Keratinocyte (primary cell): ENCODE results near the gene RBBP5. TPM values are rescaled to one million over a fixed set of nuclear protein-coding genes. Genes with fewer than 3 reads are reported as not detected.

ENCODE experiments used
- DNase-seq: peaks from one replicate; pipeline ENCODE4 v3.0.0-alpha.2; 2011; ENCODE audit warnings: low read depth, missing footprints, low spot score
- FAIRE-seq: peaks from 2 replicates; lab custom pipeline; 2011; peaks lifted over from hg19 to GRCh38; lab: Jason Lieb, UNC
- H2AFZ ChIP-seq: 2 replicates; pipeline ENCODE4 v1.6.0; 2012; ENCODE audit warnings: low read length, control low read depth, inconsistent platforms; ENCODE audit not compliant: control insufficient read depth
- H3K27ac ChIP-seq: 2 replicates; pipeline ENCODE4 v1.5.1; 2011; ENCODE audit warnings: low read length; ENCODE audit not compliant: control insufficient read depth, insufficient read depth
- H3K27me3 ChIP-seq: 3 replicates; pipeline ENCODE4 v1.6.0; 2011; ENCODE audit warnings: low read length; ENCODE audit not compliant: control insufficient read depth, insufficient read depth; ENCODE audit errors: extremely low read depth
- H3K36me3 ChIP-seq, 2 experiments: 2 replicates in 1 of 2; 3 replicates in 1 of 2; pipeline ENCODE4 v1.5.1; 2011; ENCODE audit warnings: low read length in 2 of 2, mild to moderate bottlenecking in 1 of 2; ENCODE audit not compliant: control insufficient read depth in 2 of 2, insufficient read depth in 2 of 2; ENCODE audit errors: extremely low read depth in 1 of 2
- H3K4me1 ChIP-seq: 3 replicates; pipeline ENCODE4 v1.5.1; 2011; ENCODE audit warnings: low read length; ENCODE audit not compliant: control insufficient read depth, insufficient read depth; ENCODE audit errors: extremely low read depth
- H3K4me2 ChIP-seq: 3 replicates; pipeline ENCODE4 v1.6.0; 2011; ENCODE audit warnings: low read depth, low read length; ENCODE audit not compliant: control insufficient read depth, insufficient read depth; ENCODE audit errors: extremely low read depth
- H3K4me3 ChIP-seq, 3 experiments: fragments of 200-600 bp in 1 of 3; sonication (generic) in 1 of 3; 2 replicates in 2 of 3; 3 replicates in 1 of 3; pipeline ENCODE4 v1.5.1; 2011 to 2016; ENCODE audit warnings: low read length in 3 of 3, mild to moderate bottlenecking in 3 of 3, control low read depth in 2 of 3, inconsistent platforms in 1 of 3, low read depth in 1 of 3, mixed read lengths in 1 of 3, mixed run types in 1 of 3, moderate library complexity in 1 of 3; ENCODE audit not compliant: control insufficient read depth in 2 of 3, insufficient read depth in 2 of 3; ENCODE audit errors: extremely low read depth in 1 of 3
- H3K79me2 ChIP-seq: 2 replicates; pipeline ENCODE4 v1.6.0; 2012; ENCODE audit warnings: low read length; ENCODE audit not compliant: control insufficient read depth, insufficient read depth
- H3K9ac ChIP-seq: 3 replicates; pipeline ENCODE4 v1.6.0; 2011; ENCODE audit warnings: low read length; ENCODE audit not compliant: control insufficient read depth, insufficient read depth; ENCODE audit errors: extremely low read depth
- H3K9me1 ChIP-seq: 3 replicates; pipeline ENCODE4 v1.6.0; 2011; ENCODE audit warnings: low read length; ENCODE audit not compliant: control insufficient read depth, insufficient read depth; ENCODE audit errors: extremely low read depth
- H3K9me3 ChIP-seq: 2 replicates; pipeline ENCODE4 v1.5.1; 2012; ENCODE audit warnings: low read depth, low read length; ENCODE audit not compliant: control insufficient read depth
- H4K20me1 ChIP-seq: 3 replicates; pipeline ENCODE4 v1.6.0; 2011; ENCODE audit warnings: low read length; ENCODE audit not compliant: control insufficient read depth, insufficient read depth; ENCODE audit errors: extremely low read depth
- CTCF ChIP-seq, 3 experiments: IDR thresholded peaks in 1 of 3; conservative IDR thresholded peaks in 1 of 3; optimal IDR thresholded peaks in 1 of 3; 2 replicates in 2 of 3; 3 replicates in 1 of 3; pipeline versions ENCODE3 to v1.5.1; 2011; ENCODE audit warnings: low read length in 3 of 3, mild to moderate bottlenecking in 3 of 3, moderate library complexity in 2 of 3, control low read depth in 1 of 3, inconsistent platforms in 1 of 3; ENCODE audit not compliant: insufficient read depth in 2 of 3; ENCODE audit errors: extremely low read depth in 1 of 3
- EZH2 ChIP-seq: IDR thresholded peaks from one replicate; pipeline ENCODE4 v1.6.1; 2012; ENCODE audit warnings: inconsistent platforms, mild to moderate bottlenecking, low read length, moderate library complexity
- dilution Hi-C: fragments of 300-500 bp; cut with MboI; formaldehyde crosslinking; loops from one replicate; pipeline ENCODE4 v1.7.0; 2020; ENCODE audit warnings: low sequenced_read_pairs; ENCODE audit not compliant: extremely low pct_ligation_motif_present
- polyA plus RNA-seq, 5 experiments: library from polyadenylated mRNA; depleted of rRNA in 3 of 5; stranded (reverse) in 3 of 5; stranded (forward) in 1 of 5; unstranded in 1 of 5; fragments of >200 nt; gene quantifications; 1 replicate in 1 of 5; 2 replicates in 3 of 5; 3 replicates in 1 of 5; pipeline versions ENCODE4 v1.2.1 to v1.2.3, GENCODE V29; 2011 to 2012; ENCODE audit warnings: missing spikeins in 2 of 5, low read depth in 1 of 5, low replicate concordance in 1 of 5

RBBP5 gene
- polyA plus RNA-seq, 1 donor (not counting 4 experiments of a cell fraction or from before 2014, with no cell fraction given), result 12.3 TPM

GRCh38 chr1:205107327-205107726, 14.5 kb downstream of the RBBP5 start:
- Histone ChIP-seq H3K27me3 (no peaks in the 10 kb centered on the region), H3K9ac (no peak overlapping the region), H3K79me2 (peaks cover 2% of the 10 kb centered on the region), H3K9me1 (no peaks in the 10 kb centered on the region), H3K36me3 (peaks cover 6 to 15% of the 10 kb centered on the region in 2 experiments), H2AFZ (no peak overlapping the region), H3K4me2 (no peak overlapping the region), H3K4me1 (no peaks in the 10 kb centered on the region), H4K20me1 (no peaks in the 10 kb centered on the region), H3K9me3 (no peaks in the 10 kb centered on the region), H3K4me3 (no peak overlapping the region), H3K27ac (no peak overlapping the region)
- dilution Hi-C loops, result no loop called here
- FAIRE-seq (no peak), DNase-seq (no peak)
- no peak for TF ChIP-seq CTCF (optimal IDR thresholded peaks at IDR 0.05 in 1 of 3, IDR thresholded peaks at IDR 0.05 in 1 of 3, conservative IDR thresholded peaks at IDR 0.05 in 1 of 3; ENCODE audit: extremely low read depth in 1 of 3, insufficient read depth in 2 of 3, low read length in 3 of 3)
- TF ChIP-seq EZH2, result no peak

- Histone ChIP-seq H2AFZ (no peak overlapping the region), H3K9me3 (no peaks in the 10 kb centered on the region), H3K27me3 (no peaks in the 10 kb centered on the region), H3K79me2 (peaks cover 2% of the 10 kb centered on the region), H4K20me1 (no peaks in the 10 kb centered on the region), H3K4me2 (no peak overlapping the region), H3K9ac (no peak overlapping the region), H3K36me3 (peaks cover 14 to 23% of the 10 kb centered on the region in 2 experiments), H3K4me3 (no peak overlapping the region), H3K4me1 (no peaks in the 10 kb centered on the region), H3K27ac (no peak overlapping the region), H3K9me1 (no peaks in the 10 kb centered on the region)
- DNase-seq (no peak), FAIRE-seq (no peak)
- dilution Hi-C loops, result no loop called here
- TF ChIP-seq EZH2 (no peak), CTCF (optimal IDR thresholded peaks at IDR 0.05 in 1 of 3, IDR thresholded peaks at IDR 0.05 in 1 of 3, conservative IDR thresholded peaks at IDR 0.05 in 1 of 3; ENCODE audit: extremely low read depth in 1 of 3, insufficient read depth in 2 of 3, low read length in 3 of 3) (no peak)
These were observed 19.4 kb downstream of the RBBP5 start for GRCh38 chr1:205102404-205102803.
